ENCODE data around the gene TCF4. TPM values are rescaled to one million over a fixed set of nuclear protein-coding genes. Genes with fewer than 3 reads are reported as not detected.

Gene TCF4
- total RNA-seq, 2 experiments from 2014 or later = 75.9 to 76.0 TPM

DNA sequence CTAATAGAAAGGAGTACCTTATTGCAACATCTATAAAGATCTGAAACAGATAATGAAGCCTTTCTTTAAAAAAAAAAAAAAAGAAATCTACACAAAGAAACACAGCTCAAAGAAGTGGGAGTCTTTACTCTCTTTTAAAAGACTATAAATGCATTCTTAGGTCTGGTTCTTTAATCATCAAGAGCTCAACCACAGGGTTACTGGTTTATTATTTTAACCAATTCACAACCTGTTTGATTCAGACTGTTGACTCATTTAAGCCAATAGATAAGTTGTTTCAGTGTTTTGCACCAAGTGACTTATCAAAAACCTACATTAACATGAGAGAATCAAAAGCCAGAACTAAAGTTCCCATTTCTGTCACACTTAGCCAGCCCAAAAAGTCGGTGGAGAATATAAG, 93.1 kb downstream of the TCF4 start:
- H3K4me1 ChIP-seq (ENCODE audit: insufficient read depth, low read length, poor library complexity, severe bottlenecking) = peaks cover 15% of the 10 kb centered on the region
- H3K9me3 ChIP-seq (ENCODE audit: low read length) = no peaks in the 10 kb centered on the region
- no TSS peak for BruUV-seq (replicated peaks)
- no peak overlapping the region for H3K4me3 ChIP-seq (ENCODE audit: low read depth, low read length, poor library complexity, severe bottlenecking)
- no peak overlapping the region for H3K4me2 ChIP-seq (ENCODE audit: low read length)
- H3K36me3 ChIP-seq (ENCODE audit: insufficient read depth, low read length) = no peaks in the 10 kb centered on the region
- no peak overlapping the region for H2AFZ ChIP-seq (ENCODE audit: low read length)
- H4K20me1 ChIP-seq (ENCODE audit: insufficient read depth, low read length) = no peaks in the 10 kb centered on the region
- CTCF ChIA-PET (ENCODE audit: unreplicated experiment) = no interaction called here
- H3K9me2 ChIP-seq (ENCODE audit: insufficient read depth, low read length) = no peaks in the 10 kb centered on the region
- intact Hi-C loops (cut with micrococcal nuclease; ENCODE audit: unreplicated experiment) = no loop called here
- no peak for DNase-seq (ENCODE audit: low spot score)
- H3K79me2 ChIP-seq (ENCODE audit: insufficient read depth, low read depth, low read length) = peaks cover 14% of the 10 kb centered on the region; the same call in 1 of the 2 replicates
- H3K27ac ChIP-seq (ENCODE audit: low read depth, low read length, poor library complexity, severe bottlenecking) = no peak overlapping the region
- POLR2A ChIA-PET = interaction anchor here (0.7 to 1.6 kb wide), 4 partner anchors 40 to 1198 kb away, joined by 3 to 9 read pairs (median 4); no protein-coding TSS in a partner anchor
- TF ChIP-seq, protein P1, sequence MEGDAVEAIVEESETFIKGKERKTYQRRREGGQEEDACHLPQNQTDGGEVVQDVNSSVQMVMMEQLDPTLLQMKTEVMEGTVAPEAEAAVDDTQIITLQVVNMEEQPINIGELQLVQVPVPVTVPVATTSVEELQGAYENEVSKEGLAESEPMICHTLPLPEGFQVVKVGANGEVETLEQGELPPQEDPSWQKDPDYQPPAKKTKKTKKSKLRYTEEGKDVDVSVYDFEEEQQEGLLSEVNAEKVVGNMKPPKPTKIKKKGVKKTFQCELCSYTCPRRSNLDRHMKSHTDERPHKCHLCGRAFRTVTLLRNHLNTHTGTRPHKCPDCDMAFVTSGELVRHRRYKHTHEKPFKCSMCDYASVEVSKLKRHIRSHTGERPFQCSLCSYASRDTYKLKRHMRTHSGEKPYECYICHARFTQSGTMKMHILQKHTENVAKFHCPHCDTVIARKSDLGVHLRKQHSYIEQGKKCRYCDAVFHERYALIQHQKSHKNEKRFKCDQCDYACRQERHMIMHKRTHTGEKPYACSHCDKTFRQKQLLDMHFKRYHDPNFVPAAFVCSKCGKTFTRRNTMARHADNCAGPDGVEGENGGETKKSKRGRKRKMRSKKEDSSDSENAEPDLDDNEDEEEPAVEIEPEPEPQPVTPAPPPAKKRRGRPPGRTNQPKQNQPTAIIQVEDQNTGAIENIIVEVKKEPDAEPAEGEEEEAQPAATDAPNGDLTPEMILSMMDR (conservative IDR thresholded peaks at IDR 0.05; ENCODE audit: low read length) = no peak
- no peak for TF ChIP-seq EZH2phosphoT487 (IDR thresholded peaks at IDR 0.05; ENCODE audit: borderline replicate concordance, low read depth, low read length)

DNA sequence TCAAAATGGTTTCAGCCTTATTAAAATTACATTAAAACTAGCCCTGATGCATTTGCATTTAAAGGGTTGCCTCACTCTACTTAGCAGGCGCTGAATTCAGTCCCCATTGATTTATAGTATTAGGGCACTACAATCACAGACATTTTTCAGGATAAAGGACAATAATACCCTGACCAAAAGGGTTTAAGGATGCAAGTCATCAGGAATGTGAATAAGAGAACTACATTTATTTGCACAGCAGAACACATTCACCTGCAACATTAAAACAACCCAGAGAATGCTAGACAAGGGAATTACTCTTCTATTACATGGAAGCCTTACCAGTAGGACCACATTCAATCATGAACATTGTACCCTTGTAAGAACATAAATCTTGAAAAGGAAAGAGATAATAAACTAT, 93.6 kb downstream of the TCF4 start:
- POLR2A ChIA-PET = interaction anchor here (0.7 to 1.6 kb wide), 4 partner anchors 11 to 51 kb away, joined by 3 to 9 read pairs (median 6); no protein-coding TSS in a partner anchor
- peaks cover 19% of the 10 kb centered on the region for H3K4me1 ChIP-seq (ENCODE audit: insufficient read depth, low read length, poor library complexity, severe bottlenecking)

DNA sequence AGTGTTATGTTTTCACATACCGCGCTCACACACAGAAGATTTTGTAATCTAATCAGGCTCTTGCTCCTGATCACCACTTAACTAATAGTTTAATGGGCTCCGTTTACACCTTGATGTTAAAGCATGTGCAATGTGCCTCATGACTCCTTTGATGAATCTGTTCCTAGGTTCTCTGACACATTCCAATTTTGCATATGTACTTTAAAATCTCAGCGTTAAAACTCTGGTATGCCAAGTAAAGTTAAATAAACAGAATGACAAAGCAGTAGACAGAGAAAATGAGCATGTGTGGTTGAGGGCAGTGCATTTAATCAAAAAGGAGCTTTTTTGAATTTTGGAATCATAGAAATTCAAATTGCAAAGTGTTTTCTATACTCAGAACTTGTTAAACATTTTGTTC, 96.4 kb downstream of the TCF4 start:
- H3K4me1 ChIP-seq (ENCODE audit: insufficient read depth, low read length, poor library complexity, severe bottlenecking) = peaks cover 34% of the 10 kb centered on the region
- peaks cover 27% of the 10 kb centered on the region; the same call in 1 of the 2 replicates for H3K79me2 ChIP-seq (ENCODE audit: insufficient read depth, low read depth, low read length)
- TF ChIP-seq, protein P1 (conservative IDR thresholded peaks at IDR 0.05; ENCODE audit: low read length) = no peak
- no peak for TF ChIP-seq EZH2phosphoT487 (IDR thresholded peaks at IDR 0.05; ENCODE audit: borderline replicate concordance, low read depth, low read length)
- no peak overlapping the region for H3K27ac ChIP-seq (ENCODE audit: low read depth, low read length, poor library complexity, severe bottlenecking)
- DNase-seq (ENCODE audit: low spot score) = no peak
- H3K9me3 ChIP-seq (ENCODE audit: low read length) = no peaks in the 10 kb centered on the region
- BruUV-seq (replicated peaks) = no TSS peak
- no peaks in the 10 kb centered on the region for H3K9me2 ChIP-seq (ENCODE audit: insufficient read depth, low read length)
- no peak overlapping the region for H3K4me2 ChIP-seq (ENCODE audit: low read length)
- H4K20me1 ChIP-seq (ENCODE audit: insufficient read depth, low read length) = no peaks in the 10 kb centered on the region
- H3K36me3 ChIP-seq (ENCODE audit: insufficient read depth, low read length) = no peaks in the 10 kb centered on the region; the same call in 1 of the 2 replicates
- intact Hi-C loops (cut with micrococcal nuclease; ENCODE audit: unreplicated experiment) = no loop called here
- no peak overlapping the region for H2AFZ ChIP-seq (ENCODE audit: low read length)
- ChIA-PET POLR2A (no interaction called here), CTCF (ENCODE audit: unreplicated experiment) (no interaction called here)
- H3K4me3 ChIP-seq (ENCODE audit: low read depth, low read length, poor library complexity, severe bottlenecking) = no peak overlapping the region

More for the DNA sequence above, 93.6 kb downstream of the TCF4 start:
- no peaks in the 10 kb centered on the region for H3K36me3 ChIP-seq (ENCODE audit: insufficient read depth, low read length)
- no peak overlapping the region for H2AFZ ChIP-seq (ENCODE audit: low read length)
- H4K20me1 ChIP-seq (ENCODE audit: insufficient read depth, low read length) = no peaks in the 10 kb centered on the region
- CTCF ChIA-PET (ENCODE audit: unreplicated experiment) = no interaction called here
- intact Hi-C loops (cut with micrococcal nuclease; ENCODE audit: unreplicated experiment) = no loop called here
- no peak for DNase-seq (ENCODE audit: low spot score)
- H3K9me3 ChIP-seq (ENCODE audit: low read length) = no peaks in the 10 kb centered on the region
- no peaks in the 10 kb centered on the region for H3K9me2 ChIP-seq (ENCODE audit: insufficient read depth, low read length)
- no peak overlapping the region for H3K4me2 ChIP-seq (ENCODE audit: low read length)
- BruUV-seq (replicated peaks) = no TSS peak
- no peak for TF ChIP-seq EZH2phosphoT487 (IDR thresholded peaks at IDR 0.05; ENCODE audit: borderline replicate concordance, low read depth, low read length)
- TF ChIP-seq, protein P1 (conservative IDR thresholded peaks at IDR 0.05; ENCODE audit: low read length) = no peak
- no peak overlapping the region for H3K27ac ChIP-seq (ENCODE audit: low read depth, low read length, poor library complexity, severe bottlenecking)
- no peak overlapping the region for H3K4me3 ChIP-seq (ENCODE audit: low read depth, low read length, poor library complexity, severe bottlenecking)
- peaks cover 14% of the 10 kb centered on the region; the same call in 1 of the 2 replicates for H3K79me2 ChIP-seq (ENCODE audit: insufficient read depth, low read depth, low read length)

All from OCI-LY7 (cell line).